ENCODE measurements around the gene BRPF1. TPM values are rescaled to one million over a fixed set of nuclear protein-coding genes. Genes with fewer than 3 reads are reported as not detected.

The BRPF1 gene
- total RNA-seq, 4 donors from 2014 or later: 18.0 to 25.4 (median 21.6) TPM

DNA sequence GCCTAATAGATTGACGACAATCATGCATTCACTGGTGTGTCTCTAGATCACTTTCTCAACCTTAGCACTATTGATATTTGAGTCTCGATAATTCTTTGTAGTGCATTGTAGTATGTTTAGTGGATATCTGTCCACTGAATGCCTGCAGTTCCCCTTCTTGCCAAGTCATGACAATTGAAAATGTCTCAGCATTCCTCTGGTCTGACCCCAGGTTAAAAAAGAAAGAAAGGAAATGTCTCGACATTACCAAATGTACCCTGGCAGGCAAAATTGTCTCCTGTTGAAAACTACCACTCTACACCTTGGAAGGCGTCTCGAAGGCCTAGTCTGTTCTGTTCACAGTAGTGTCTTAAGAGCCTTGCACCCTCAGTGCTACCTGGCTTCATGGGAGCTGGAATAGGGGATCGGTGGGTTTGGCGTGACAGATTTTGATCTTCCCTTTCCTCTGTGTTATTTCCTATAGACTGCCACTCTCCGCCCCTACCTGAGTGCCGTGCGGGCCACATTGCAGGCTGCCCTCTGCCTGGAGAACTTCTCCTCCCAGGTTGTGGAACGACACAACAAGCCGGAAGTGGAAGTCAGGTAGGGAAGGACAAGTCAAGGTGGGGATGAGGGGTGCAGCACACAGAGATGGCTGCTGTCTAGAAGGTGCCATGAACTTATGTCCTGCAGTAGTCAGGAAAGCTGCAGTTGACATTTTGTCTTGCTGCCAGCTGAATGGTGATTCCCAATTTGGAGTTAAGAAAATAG is 65.8 kb downstream of the BRPF1 start:
- Histone ChIP-seq H3K27ac (no peak overlapping the region), H3K4me3 (no peak overlapping the region), H3K4me1 (peaks cover 0 to 41% (median 11%) of the 10 kb centered on the region in 3 donors), H3K36me3 (peaks cover 4 to 75% of the 10 kb centered on the region in 2 donors), H3K9me3 (no peaks in the 10 kb centered on the region), H3K27me3 (no peaks in the 10 kb centered on the region)
- WGBS, 2 donors (ENCODE audit: low coverage in 1 of 2): 87 to 94% methylated on average over 5 to 7 of the region's 12 CpGs
- TF ChIP-seq POLR2A (IDR thresholded peaks at IDR 0.05) (no peak), POLR2AphosphoS5 (IDR thresholded peaks at IDR 0.05) (no peak), EP300 (IDR thresholded peaks at IDR 0.05) (no peak)
- TF ChIP-seq, protein P1, sequence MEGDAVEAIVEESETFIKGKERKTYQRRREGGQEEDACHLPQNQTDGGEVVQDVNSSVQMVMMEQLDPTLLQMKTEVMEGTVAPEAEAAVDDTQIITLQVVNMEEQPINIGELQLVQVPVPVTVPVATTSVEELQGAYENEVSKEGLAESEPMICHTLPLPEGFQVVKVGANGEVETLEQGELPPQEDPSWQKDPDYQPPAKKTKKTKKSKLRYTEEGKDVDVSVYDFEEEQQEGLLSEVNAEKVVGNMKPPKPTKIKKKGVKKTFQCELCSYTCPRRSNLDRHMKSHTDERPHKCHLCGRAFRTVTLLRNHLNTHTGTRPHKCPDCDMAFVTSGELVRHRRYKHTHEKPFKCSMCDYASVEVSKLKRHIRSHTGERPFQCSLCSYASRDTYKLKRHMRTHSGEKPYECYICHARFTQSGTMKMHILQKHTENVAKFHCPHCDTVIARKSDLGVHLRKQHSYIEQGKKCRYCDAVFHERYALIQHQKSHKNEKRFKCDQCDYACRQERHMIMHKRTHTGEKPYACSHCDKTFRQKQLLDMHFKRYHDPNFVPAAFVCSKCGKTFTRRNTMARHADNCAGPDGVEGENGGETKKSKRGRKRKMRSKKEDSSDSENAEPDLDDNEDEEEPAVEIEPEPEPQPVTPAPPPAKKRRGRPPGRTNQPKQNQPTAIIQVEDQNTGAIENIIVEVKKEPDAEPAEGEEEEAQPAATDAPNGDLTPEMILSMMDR (IDR thresholded peaks at IDR 0.05): no peak
- no peak for ATAC-seq

Other genes with a start within 250 kb of the BRPF1 start
- gene LHFPL4, start 177.9 kb upstream of the BRPF1 start, total RNA-seq: under 1 TPM in 2 of 4 donors, not detected in 2; 0.04 to 0.13 TPM
- gene MTMR14, start 82.2 kb upstream of the BRPF1 start, total RNA-seq: 10 to 100 TPM; 17.3 to 25.3 (median 24.2) TPM
- 1 to 10 TPM in 1 of 4 donors, not detected in 3; 1.1 TPM for gene CPNE9, start 27.9 kb upstream of the BRPF1 start, total RNA-seq
- gene OGG1, start 18.2 kb downstream of the BRPF1 start, total RNA-seq: 10 to 100 TPM; 22.1 to 33.8 (median 25.9) TPM
- 10 to 100 TPM; 54.5 to 81.3 (median 69.7) TPM for gene CAMK1, start 38.2 kb downstream of the BRPF1 start, total RNA-seq
- 10 to 100 TPM; 54.6 to 82.2 (median 66.0) TPM for gene TADA3, start 60.7 kb downstream of the BRPF1 start, total RNA-seq
- gene ARPC4, start 61.3 kb downstream of the BRPF1 start, total RNA-seq: 100 to 1,000 TPM; 157 to 203 (median 171) TPM
- gene TTLL3, start 78.5 kb downstream of the BRPF1 start, total RNA-seq: 10 to 100 TPM in 3 of 4 donors, 1 to 10 TPM in 1; 6.2 to 71.3 (median 29.5) TPM
- 10 to 100 TPM; 23.7 to 43.1 (median 32.6) TPM for gene RPUSD3, start 112.3 kb downstream of the BRPF1 start, total RNA-seq
- 10 to 100 TPM in 1 of 4 donors, 1 to 10 TPM in 1, under 1 TPM in 1, not detected in 1; 0.35 to 12.4 (median 1.6) TPM for gene CIDEC, start 148.5 kb downstream of the BRPF1 start, total RNA-seq
- 10 to 100 TPM; 23.4 to 39.3 (median 31.7) TPM for gene JAGN1, start 158.9 kb downstream of the BRPF1 start, total RNA-seq
- under 1 TPM; 0.47 to 0.85 (median 0.79) TPM for gene IL17RE, start 171.1 kb downstream of the BRPF1 start, total RNA-seq
- 10 to 100 TPM; 31.0 to 64.0 (median 52.8) TPM for gene IL17RC, start 185.4 kb downstream of the BRPF1 start, total RNA-seq
- gene CRELD1, start 202.1 kb downstream of the BRPF1 start, total RNA-seq: 10 to 100 TPM; 54.3 to 80.0 (median 64.6) TPM
- 1 to 10 TPM; 1.3 to 3.6 (median 2.7) TPM for gene PRRT3, start 220.7 kb downstream of the BRPF1 start, total RNA-seq